Measurements from ENCODE around the gene AIFM3. TPM values are rescaled to one million over a fixed set of nuclear protein-coding genes. Genes with fewer than 3 reads are reported as not detected.

Gene AIFM3
- total RNA-seq, 1 experiment from 2014 or later = 9.7 TPM

DNA sequence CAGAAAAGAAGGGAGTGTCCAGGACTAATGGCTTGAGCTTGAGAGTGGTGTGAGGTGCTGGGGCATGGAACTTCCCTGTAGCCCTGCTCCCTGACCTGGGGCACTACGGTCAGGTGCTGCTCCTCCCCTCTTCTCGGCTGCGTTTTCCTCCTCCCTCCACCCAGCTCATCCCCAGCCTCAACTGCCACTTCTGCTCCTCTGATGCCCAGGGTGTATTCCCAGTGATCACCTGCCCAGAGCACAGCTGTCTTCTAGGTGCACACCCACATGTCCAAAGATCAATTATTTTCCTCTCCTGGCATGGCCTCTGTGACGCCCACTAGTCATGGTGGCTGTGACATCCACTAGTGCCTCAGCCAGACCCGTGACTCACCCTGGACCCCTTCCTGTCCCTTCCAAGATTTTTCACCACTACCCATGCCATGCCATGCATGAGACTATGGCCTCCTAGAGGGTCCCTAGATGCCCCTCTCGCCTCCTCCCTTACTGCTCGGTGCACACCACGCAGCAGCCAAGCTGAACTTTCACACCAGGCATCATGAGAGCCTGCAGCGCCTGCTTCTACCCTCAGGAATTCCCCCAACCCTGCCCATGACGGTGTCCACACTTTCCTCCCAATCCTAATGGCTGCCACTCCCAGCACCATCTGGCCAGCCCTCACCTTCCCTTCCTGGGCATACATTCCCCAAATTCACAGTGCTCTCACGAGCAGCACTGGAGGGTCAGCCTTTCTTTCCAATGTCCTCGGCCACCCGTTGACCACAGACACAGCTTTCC lies 49.8 kb downstream of the AIFM3 start:
- ChIA-PET RAD21 (ENCODE audit: low non-redundant PET in 1 of 2, low total read pairs in 2 of 2, uncharacterized antibody in 2 of 2, unreplicated experiment in 2 of 2) (no interaction called here), POLR2A (no interaction called here), CTCF (no interaction called here)
- Histone ChIP-seq H3K36me3 (ENCODE audit: control insufficient read depth in 1 of 2, insufficient read depth in 2 of 2, low read length in 2 of 2) (no peaks in the 10 kb centered on the region), H4K20me1 (ENCODE audit: insufficient read depth) (no peaks in the 10 kb centered on the region), H3K27me3 (ENCODE audit: insufficient read depth, low read length) (no peaks in the 10 kb centered on the region), H3K9ac (ENCODE audit: low read length) (no peak overlapping the region), H3K4me3 (replicated peaks in 1 of 2; ENCODE audit: low read depth in 1 of 2, low read length in 2 of 2) (no peak overlapping the region), H3K9me2 (ENCODE audit: insufficient read depth) (no peaks in the 10 kb centered on the region), H3K4me2 (ENCODE audit: low read length) (no peak overlapping the region), H3K4me1 (ENCODE audit: control insufficient read depth in 1 of 2, insufficient read depth in 2 of 2, low read length in 2 of 2) (peaks cover 15 to 20% of the 10 kb centered on the region in 2 experiments), H3K79me2 (ENCODE audit: insufficient read depth, low read length) (no peaks in the 10 kb centered on the region), H3K9me3 (ENCODE audit: control insufficient read depth in 1 of 2, insufficient read depth in 1 of 2, low read depth in 1 of 2, low read length in 2 of 2) (no peaks in the 10 kb centered on the region), H3K27ac (ENCODE audit: low read depth, low read length) (no peak overlapping the region), H2AFZ (ENCODE audit: low read depth, low read length, poor library complexity, severe bottlenecking) (no peak overlapping the region)
- ATAC-seq (no peak), DNase-seq (ENCODE audit: low read depth, low spot score) (no peak)
- no TSS peak for BruUV-seq (replicated peaks)
- intact Hi-C loops (cut with micrococcal nuclease) = no loop called here
- TF ChIP-seq CEBPB (IDR thresholded peaks at IDR 0.05; ENCODE audit: low read depth) = no peak
- no peak for TF ChIP-seq YY1 (IDR thresholded peaks at IDR 0.05; ENCODE audit: extremely low read depth, insufficient replicate concordance, low read depth, low read length)
- no peak for TF ChIP-seq RAD21 (IDR thresholded peaks at IDR 0.05; ENCODE audit: low read depth)
- TF ChIP-seq ZFX (IDR thresholded peaks at IDR 0.05) = no peak
- TF ChIP-seq CBX3 (IDR thresholded peaks at IDR 0.05; ENCODE audit: low read depth) = no peak
- TF ChIP-seq POLR2AphosphoS5 (IDR thresholded peaks at IDR 0.05; ENCODE audit: low read depth, low read length) = no peak
- no peak for TF ChIP-seq EGR1 (IDR thresholded peaks at IDR 0.05; ENCODE audit: low read depth)
- no peak for TF ChIP-seq EZH2 (IDR thresholded peaks at IDR 0.05)
- no peak for TF ChIP-seq FOSL1 (IDR thresholded peaks at IDR 0.05; ENCODE audit: low read depth)
- TF ChIP-seq, protein P1, sequence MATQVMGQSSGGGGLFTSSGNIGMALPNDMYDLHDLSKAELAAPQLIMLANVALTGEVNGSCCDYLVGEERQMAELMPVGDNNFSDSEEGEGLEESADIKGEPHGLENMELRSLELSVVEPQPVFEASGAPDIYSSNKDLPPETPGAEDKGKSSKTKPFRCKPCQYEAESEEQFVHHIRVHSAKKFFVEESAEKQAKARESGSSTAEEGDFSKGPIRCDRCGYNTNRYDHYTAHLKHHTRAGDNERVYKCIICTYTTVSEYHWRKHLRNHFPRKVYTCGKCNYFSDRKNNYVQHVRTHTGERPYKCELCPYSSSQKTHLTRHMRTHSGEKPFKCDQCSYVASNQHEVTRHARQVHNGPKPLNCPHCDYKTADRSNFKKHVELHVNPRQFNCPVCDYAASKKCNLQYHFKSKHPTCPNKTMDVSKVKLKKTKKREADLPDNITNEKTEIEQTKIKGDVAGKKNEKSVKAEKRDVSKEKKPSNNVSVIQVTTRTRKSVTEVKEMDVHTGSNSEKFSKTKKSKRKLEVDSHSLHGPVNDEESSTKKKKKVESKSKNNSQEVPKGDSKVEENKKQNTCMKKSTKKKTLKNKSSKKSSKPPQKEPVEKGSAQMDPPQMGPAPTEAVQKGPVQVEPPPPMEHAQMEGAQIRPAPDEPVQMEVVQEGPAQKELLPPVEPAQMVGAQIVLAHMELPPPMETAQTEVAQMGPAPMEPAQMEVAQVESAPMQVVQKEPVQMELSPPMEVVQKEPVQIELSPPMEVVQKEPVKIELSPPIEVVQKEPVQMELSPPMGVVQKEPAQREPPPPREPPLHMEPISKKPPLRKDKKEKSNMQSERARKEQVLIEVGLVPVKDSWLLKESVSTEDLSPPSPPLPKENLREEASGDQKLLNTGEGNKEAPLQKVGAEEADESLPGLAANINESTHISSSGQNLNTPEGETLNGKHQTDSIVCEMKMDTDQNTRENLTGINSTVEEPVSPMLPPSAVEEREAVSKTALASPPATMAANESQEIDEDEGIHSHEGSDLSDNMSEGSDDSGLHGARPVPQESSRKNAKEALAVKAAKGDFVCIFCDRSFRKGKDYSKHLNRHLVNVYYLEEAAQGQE (IDR thresholded peaks at IDR 0.05; ENCODE audit: low read depth) = no peak
- TF ChIP-seq ELF1 (IDR thresholded peaks at IDR 0.05; ENCODE audit: borderline replicate concordance, low read depth) = no peak
- no peak for TF ChIP-seq SIN3A (IDR thresholded peaks at IDR 0.05; ENCODE audit: low read depth)
